GM19351 (cell line): ENCODE data around the gene TRIM45.
"Not testable (repeated sequence)": the region's sequence is repeated elsewhere in the genome, so short reads cannot be mapped to it uniquely, and the experiment has no call there.

ENCODE experiments used
- ATAC-seq: cut with Tn5 transposase; IDR thresholded peaks from one replicate; pipeline ENCODE4 v1.9.1; 2021; ENCODE audit warnings: mild to moderate bottlenecking, moderate library complexity; ENCODE audit not compliant: unreplicated experiment

The TRIM45 gene

GRCh38 chr1:117121589-117122329 lies at the start of gene TRIM45:
TRIM45 (minus strand) TSS chr1:117121749; CDS start chr1:117121201, 548 bp downstream.
- ATAC-seq, result peak; percentile 87

GRCh38 chr1:117169871-117170596 lies 48.5 kb upstream of the TRIM45 start:
- no peak for ATAC-seq

GRCh38 chr1:117167402-117167801 lies 45.9 kb upstream of the TRIM45 start:
- ATAC-seq, result no peak

GRCh38 chr1:117166076-117166475 lies 44.5 kb upstream of the TRIM45 start:
- no peak for ATAC-seq

- ATAC-seq, result no peak
These were observed 42.7 kb upstream of the TRIM45 start for GRCh38 chr1:117164209-117164608.

GRCh38 chr1:117162816-117163215 lies 41.3 kb upstream of the TRIM45 start:
- no peak for ATAC-seq

- no peak for ATAC-seq
These were observed 40.3 kb upstream of the TRIM45 start for GRCh38 chr1:117161887-117162286.

GRCh38 chr1:117151305-117151704 lies 29.8 kb upstream of the TRIM45 start:
- ATAC-seq, result not testable (repeated sequence)

- no peak for ATAC-seq
These were observed 28.8 kb upstream of the TRIM45 start for GRCh38 chr1:117150316-117150715.

GRCh38 chr1:117147856-117148588 lies 26.5 kb upstream of the TRIM45 start:
- no peak for ATAC-seq

GRCh38 chr1:117147341-117147831 lies 25.8 kb upstream of the TRIM45 start:
- ATAC-seq, result no peak

GRCh38 chr1:117146575-117147340 lies 25.2 kb upstream of the TRIM45 start:
- ATAC-seq, result no peak

GRCh38 chr1:117146072-117146471 lies 24.5 kb upstream of the TRIM45 start:
- no peak for ATAC-seq

- ATAC-seq, result no peak
These were observed 22.3 kb upstream of the TRIM45 start for GRCh38 chr1:117143871-117144270.

GRCh38 chr1:117143172-117143571 lies 21.6 kb upstream of the TRIM45 start:
- ATAC-seq, result no peak

- ATAC-seq, result no peak
These were observed 20.7 kb upstream of the TRIM45 start for GRCh38 chr1:117142200-117142599.

- ATAC-seq, result no peak
These were observed 17.0 kb upstream of the TRIM45 start for GRCh38 chr1:117138561-117138960.

- ATAC-seq, result no peak
These were observed 16.6 kb upstream of the TRIM45 start for GRCh38 chr1:117138106-117138505.

- ATAC-seq, result no peak
These were observed 15.8 kb upstream of the TRIM45 start for GRCh38 chr1:117137281-117137855.

GRCh38 chr1:117136749-117137148 lies 15.2 kb upstream of the TRIM45 start:
- no peak for ATAC-seq
